GM21717 (cell line): ENCODE measurements around the gene ST3GAL6.

Experiments used
- ATAC-seq: cut with Tn5 transposase; IDR thresholded peaks from one replicate; pipeline ENCODE4 v1.9.1; 2021; ENCODE audit warnings: mild to moderate bottlenecking, moderate library complexity; ENCODE audit not compliant: unreplicated experiment

Gene ST3GAL6

DNA sequence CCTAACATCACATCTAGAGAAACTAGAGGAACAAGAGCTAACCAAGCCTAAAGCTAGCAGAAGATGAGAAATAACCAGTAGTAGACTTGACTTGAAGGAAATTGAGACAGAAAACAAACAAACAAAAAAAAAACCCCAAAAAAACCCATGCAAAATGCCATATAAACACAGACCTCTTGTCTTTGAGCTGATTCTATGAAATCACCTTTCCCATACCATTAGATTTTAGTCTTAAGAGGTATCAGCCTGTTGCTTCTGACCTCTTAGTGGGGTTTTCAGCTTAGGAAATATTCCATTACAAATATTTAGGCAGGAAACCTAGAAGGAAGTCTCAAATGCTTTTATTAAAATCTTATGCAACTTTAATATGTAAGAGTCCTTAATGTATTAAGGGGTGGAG is 23.9 kb upstream of the ST3GAL6 start:
- ATAC-seq, result no peak

DNA sequence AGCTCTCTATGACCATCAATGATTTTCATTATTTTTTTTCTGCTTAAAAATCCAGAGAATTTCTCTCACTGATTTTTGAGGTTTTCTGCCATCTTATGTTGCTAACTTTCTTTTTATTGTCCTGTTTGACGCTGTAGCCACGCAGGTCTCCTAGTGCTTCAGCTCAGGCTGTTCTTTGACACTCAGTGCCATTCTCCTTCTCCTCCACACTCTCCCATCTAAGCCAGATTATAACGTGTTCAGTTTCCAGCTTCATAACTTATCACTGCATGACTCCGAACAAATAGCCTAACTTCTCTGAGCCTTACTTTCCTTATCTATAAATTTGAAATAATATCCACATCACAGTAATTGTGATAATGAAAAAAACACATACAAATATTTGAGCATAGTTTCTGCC is 22.8 kb upstream of the ST3GAL6 start:
- no peak for ATAC-seq

DNA sequence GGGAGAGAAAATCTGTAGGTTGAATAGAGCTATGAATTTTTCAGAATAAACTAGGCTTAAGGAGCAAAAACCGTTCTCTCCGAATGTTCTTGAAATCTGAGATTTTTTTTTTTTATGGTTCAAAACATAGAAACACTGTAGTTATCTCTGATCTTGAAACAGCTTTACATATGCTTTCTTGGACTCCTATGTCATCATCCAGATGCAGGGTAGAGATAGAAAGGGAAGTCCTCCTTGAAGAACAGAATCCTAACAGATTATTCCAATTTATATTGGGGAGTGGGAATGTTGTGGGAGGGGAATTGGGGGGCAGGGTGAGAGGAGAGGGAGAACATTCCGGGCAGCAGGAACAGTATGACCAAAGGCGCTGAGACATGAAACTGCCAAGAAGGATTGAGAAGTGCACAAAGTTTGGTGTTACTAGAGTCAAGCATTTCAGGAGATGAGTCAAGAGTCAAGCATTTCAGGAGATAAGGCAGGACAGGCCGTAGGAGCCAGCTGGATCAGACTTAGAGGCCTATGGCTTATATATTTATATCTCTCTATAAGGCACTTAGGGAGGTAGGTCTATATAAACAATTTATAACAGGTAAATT is 21.9 kb upstream of the ST3GAL6 start:
- no peak for ATAC-seq

DNA sequence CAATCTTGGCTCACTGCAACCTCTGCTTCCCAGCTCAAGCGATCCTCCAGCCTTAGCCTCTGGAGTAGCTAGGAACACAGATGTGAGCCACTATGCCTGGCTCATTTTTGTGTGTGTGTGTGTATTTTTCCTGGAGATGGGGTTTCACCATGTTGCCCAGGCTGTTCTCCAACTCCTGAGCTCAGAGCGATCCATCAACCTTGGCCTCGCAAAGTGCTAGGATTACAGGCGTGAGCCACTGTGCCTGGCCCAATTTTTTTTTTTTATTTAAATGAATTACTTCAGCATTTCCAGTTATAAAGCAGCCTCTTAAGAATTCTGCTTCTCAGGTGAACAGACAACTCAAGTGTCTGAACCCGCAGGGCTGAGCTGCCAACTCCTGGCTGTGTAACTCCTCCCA is 20.1 kb upstream of the ST3GAL6 start:
- ATAC-seq, result no peak

DNA sequence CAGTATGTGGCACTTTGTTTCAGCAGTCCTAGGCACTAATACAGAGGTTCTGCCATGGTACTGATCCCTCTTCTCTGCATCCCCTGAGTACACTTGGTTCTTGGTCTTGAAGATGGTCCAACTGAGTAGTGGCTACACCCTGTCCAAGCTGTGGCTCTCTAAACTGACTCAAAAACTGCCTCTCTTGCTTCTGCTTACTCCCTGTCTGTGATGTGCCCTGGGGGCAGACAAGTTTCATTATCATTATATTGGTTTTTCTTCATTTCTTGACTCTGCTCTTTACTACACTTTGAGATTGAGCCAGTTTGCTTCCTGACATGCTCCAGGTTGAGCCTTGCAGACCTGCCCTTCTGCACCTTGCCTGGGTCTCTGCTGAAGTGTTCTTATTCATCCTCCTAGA is 18.9 kb upstream of the ST3GAL6 start:
- ATAC-seq, result no peak

DNA sequence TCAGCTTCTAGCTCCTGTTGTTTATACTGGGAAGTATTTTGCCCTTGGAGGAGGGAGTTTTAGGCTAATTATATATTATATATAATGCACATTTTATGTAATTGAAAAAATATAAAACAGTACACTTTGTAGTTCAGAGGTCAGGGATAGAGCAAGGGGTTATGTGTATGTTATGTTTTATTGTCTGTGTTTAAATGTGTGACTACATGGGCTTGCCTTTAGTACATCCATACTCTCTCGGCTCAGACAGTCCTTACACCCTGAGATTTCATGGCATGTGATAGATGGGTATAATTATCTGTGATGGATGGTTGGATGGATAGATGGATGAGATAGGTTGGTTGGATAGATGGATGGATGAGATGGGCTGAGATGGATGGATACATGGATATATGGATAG is 17.4 kb upstream of the ST3GAL6 start:
- no peak for ATAC-seq

DNA sequence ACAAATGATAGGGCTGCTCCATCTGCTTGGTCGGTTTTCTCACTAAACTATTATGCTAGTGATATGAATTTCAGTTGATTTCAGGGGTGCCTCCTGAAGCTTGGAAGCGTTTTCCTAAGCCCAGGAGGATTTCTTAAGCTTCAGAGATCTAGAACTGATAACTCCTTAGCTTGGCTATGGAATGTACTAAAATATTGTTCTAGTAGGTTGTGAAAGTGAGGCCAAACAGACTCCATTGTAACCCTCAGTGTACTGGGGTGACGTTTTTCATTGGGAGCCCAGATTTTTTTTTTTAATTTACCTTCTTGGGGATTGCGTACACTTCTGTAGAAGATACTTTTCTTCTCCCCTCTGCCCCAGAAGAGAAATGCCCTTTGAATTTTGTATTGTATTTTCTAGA is 17.0 kb upstream of the ST3GAL6 start:
- no peak for ATAC-seq

DNA sequence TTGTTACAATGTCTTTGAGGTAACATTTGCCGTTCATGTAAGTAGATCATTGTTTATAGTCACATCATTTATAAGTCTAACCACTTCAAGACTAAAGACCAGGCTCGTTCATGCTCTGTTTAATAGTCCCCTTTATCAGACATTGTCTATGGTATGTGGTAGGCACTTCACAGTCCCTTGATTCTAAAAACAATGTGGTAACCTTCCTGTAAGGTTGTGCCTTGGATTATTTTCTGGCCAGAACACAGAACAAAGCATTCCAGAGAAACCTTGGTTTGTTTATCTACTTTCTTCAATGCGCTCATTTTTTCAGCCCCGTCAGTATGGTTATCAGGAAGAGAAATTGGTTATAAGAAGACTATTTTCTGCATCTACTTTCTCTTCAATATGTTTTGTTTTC is 16.3 kb upstream of the ST3GAL6 start:
- ATAC-seq, result no peak

DNA sequence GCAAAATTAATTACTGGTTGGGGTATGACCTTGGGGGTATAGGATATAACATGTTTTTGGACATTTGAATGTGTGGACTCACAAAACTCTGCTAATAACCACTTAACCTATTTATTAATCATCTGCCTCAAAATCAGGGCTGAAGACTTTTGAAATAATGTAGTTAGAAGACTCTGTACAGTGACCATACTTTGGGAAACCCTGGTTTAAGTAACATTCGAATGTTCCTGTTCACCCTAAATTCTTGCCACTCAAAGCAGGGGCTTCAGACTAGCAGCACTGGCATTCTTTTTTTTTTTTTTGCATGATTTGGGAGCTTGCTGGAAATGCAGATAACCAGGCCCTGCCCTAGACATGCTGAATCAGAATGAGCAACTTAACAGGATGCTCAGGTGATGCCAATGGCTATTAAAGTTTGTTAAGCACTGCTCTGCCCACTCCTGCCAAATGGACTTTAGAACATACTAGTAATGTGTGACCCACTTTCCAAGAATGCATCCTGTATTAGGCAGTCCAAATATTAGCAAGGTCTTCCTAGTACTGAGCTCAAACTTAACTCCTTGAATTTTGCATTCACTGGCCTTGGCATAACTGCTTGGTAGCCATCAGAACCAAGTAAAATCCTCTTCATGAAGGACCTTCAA is 12.7 kb upstream of the ST3GAL6 start:
- no peak for ATAC-seq

DNA sequence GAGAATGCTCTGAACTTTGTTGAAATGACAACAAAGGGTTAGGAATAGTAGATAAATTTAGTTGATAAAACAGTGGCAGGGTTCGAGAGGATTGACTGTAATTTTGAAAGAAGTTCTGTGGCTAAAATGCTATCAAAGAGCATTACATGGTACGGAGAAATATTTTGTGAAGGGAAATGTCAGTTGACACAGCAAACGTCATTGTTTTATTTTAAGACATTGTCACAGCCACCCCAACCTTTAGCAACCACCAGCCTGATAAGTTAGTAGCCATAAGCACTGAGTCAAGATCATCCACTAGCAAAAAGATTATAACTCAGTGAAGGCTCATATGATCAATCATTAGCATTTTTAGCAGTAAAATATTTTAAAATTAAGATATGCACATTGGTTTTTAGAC is 8.7 kb upstream of the ST3GAL6 start:
- no peak for ATAC-seq

DNA sequence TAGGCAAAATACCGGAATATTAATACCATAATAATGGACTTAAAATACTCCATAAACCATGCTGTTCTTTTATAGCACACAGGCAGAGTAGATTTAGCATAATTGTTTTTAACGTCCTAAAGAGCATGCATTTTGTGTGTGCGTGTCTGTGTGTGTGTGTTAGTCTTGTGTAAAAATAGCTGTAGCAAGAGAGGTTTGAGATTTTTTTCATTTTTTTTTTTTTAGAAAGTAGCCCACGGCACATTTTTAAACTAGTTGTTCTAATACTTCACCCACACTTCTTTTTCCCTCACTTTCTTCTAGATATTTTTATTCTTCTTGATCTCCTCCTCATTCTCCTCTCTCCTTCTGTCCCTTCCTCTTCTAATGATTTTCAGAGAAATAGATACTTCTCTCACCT is 7.5 kb upstream of the ST3GAL6 start:
- no peak for ATAC-seq

DNA sequence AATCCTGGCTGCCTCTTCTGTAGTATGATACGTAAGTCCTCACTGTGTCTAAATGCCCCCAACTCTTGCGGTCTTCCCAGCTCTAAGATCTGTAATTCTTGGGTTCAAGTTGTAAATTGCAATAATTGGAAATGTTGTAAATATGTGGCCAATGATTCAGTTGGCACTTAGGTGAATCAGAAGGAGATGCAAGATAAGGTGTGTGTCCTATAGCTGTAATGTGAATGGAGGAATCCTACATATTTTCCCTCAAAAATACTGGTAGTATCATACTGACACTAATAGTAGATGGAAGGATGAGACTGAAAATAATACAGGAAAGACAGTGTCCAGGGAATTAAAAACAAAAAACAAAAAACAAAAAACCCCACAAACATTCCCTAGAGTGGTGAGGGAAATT is 3.5 kb upstream of the ST3GAL6 start:
- ATAC-seq, result no peak

DNA sequence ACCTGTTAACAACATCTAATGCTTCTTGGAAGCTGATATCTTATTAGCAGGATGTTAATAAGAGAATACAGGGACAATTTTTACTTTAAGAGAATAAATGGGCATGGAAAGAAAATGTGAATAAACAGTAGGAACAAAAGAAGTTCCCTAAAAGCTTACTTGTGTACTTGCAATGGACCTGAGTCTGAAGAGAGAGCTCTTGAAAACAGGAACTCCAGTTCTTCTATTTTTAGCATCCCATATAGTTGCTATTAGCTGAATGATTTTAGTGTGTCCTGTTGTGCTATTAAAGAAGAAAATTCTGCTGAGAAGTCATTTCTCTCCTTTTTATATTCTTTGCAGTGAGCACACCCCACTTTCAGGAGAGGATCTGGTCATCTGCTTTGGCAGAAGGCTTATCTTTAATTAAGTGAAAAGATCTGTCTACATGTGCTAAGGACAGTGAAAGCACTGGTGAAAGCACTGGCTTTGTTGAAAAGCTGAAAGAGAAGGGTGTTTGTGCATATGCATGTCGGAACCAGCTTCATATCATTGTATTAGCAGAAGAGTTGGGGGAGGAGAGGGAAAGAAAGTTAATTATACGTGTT is 1.4 kb upstream of the ST3GAL6 start:
- ATAC-seq, result no peak

DNA sequence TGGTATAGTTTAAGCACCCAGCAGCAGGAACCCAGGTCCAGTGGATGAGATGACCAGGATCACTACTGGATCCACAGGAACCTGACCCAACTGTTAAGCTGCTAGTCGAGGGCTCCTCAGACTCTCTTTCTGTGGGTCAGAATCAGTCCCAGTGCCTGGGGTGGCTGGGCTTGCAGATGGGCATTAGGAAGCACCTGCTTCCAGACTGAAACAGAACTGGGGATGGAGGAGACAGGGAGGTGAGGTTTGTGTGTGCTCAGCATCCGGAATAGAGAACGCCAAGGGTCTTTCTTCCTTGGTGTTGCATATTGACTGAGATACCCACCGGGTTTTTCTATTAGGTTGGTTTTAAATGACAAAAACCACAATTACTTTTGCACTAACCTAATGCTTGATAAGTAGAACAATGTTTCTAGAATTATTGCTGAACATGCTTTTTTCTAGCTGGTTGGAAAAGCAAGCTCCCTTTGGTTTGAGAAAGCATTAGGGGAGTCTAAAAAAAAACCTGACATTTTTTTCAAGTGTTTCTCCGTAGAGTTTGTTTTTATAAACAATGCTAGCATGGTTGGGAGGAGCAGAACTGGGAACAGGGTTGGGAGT is 779 bp downstream of the ST3GAL6 start:
- ATAC-seq, result no peak

DNA sequence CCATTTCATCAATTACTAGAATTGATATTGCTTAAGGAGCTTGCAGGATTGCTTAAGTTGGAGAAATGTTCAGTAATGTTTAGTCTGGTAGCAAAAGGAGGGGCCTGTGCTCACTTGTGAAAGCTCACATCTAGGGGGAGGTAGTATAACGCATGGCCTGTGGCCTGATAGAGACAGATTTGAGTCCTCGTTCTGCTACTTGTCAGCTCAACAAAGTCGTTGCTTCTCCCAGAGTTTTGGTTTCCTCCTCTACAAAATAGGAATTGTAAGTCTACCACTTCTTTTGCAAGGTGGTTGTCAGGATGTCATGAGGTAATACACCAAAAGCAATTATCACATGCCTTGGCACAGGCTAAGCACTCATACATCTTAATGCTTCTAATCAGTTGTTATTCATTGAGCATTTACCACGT is 1.3 kb downstream of the ST3GAL6 start:
- no peak for ATAC-seq

DNA sequence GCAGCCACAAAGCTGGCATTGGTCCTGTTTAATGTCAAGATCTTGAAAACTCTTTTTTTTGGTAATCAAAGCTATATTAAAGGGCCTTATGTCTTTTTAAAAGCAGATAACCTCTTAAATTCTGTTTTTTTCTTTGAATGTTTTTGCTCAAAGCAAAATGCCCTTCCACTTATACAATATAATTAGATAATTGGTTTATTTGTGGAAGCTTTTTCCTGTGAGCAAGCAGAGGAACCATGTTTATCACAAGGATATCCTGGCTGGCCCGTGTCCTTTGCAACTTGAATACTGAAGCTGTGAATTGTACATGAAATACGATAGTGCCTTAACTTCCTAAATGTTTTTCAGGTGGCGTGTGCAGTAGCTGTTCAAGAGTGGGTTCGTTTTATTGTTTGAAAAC is 2.6 kb downstream of the ST3GAL6 start:
- no peak for ATAC-seq

DNA sequence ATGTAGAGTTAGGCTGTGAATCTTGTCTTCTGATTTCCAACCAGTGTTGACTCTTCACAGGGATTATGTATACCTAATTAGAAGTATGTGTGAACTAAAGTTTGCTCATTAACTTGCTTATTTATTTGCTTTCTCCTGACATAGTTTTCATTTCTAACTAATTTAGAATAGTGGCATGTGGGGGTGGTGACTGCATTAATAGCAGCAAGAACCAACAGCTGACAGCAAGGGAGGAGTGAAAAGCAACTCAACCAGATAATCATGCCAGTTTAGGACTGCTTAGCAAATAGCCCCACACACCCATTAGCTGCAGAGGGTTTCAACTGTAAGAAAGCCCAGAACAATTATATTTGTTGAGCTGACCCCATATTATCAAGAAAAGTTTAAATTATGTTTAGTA is 3.8 kb downstream of the ST3GAL6 start:
- ATAC-seq, result no peak

DNA sequence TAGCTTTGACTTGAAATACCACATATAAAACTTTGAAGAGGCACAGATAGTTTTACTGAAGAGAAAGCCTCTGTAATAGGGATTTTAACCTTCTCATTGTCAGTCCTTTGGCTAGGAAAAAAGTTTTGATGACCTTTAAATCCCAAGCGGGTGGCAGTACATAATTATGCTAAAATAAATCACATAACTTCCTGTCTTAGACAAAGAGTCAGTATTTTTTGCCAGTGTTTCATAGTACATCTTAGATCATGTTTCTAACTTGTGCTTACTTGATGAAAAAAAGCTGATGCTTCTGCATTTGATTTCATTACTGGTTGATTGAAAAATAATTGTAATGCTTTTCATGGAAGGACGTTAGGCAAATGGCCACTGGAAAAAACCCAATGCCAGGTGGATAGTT is 5.8 kb downstream of the ST3GAL6 start:
- ATAC-seq, result no peak

DNA sequence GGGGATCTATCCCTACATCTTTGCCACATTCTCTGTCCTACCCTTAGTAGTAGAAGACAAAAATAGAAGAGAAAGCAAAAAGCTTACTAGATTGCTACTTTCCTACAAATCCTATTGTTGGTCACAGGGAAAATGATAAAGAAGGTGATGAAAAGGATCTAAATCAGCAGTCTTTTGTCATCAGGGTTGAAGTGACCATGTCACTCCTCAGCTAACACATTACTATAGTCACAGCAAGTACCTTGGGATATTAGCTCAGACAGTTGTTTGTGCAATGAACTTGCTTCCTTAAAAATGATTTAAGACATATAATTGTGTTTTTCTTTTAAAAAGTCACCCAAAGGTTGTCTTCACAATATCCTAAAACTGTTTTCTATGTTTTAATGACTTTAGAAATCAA is 6.3 kb downstream of the ST3GAL6 start:
- no peak for ATAC-seq

DNA sequence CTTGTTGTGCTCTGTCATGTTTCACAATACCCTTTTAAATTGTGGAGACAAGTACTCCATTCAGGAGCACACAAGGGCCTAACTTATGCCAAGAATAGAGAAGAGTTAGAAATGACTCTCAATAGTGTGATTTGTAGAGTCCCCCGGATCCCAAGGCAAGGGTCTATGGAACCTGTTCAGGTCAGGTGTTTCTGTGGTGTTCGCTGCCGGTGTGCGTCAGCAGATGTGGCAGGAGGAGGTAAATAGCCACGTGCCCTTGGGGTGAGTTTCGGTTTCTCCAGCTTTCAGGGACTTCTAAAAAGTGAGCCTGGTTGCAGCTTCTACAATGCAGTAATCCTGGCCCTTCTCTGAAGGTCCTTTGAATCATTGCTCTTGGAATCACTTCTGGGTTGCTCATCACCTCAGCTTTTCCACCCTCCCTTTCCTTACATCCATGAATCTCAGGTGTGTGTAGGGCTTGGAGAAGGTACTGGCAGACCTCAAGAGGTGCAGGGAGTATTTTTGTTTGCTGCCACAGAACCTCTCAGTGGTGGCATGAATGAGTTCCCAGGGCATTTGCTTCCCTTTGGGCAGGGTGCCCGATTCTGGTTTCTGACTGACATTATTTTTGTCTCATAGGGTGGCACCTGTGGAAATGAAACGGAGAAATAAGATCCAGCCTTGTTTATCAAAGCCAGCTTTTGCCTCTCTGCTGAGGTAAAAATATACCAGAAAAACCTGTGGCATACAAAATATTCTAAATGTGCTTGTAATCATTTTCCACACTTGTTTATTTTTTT is 7.3 kb downstream of the ST3GAL6 start:
- peak; percentile 81 for ATAC-seq

DNA sequence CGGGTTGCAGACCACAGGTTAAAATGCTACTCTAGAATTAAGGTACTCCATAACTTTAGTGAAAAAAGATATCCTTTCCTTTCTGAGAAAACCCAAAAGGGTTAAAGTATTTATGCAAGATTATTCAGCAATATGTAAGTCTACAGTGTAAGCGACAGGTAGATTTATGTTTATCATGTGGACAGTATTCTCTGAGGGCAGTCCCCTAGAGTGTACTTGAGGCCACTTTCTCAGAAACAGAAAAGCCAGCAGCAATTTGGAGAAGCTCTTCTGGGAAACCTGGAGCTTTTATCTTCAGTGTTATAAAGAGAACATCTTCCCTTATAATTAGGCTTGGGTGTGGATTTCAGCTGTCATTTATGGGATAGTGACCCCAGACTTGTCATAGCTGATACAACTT is 8.9 kb downstream of the ST3GAL6 start:
- ATAC-seq, result no peak
